Effector CD8-positive, alpha-beta T cell (primary cell): ENCODE data around the gene MFAP4.

Source experiments
- DNase-seq: peaks from one replicate; lab custom pipeline; 2025; lab: John Stamatoyannopoulos, UW

The MFAP4 gene

DNA sequence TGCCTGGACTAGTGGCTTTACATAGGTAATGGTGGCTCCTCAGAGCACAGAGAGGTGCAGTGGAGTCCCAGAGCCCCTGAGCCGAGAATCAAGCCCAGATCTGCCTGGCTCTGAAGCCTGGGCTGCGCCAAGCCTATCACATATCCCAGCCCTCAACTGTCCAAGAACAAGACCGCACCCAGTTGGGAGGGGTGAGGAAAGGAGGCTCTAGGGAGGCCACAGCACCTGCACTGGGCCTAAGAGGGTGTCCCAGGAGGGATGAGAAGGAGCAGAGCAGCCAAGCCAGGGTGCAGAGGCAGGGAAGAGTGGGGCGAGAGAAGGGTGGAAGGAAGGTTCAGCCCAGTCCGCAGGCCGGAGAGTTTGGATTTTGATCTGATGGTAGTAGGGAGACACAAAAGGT lies 23.1 kb upstream of the MFAP4 start:
- DNase-seq = no peak

DNA sequence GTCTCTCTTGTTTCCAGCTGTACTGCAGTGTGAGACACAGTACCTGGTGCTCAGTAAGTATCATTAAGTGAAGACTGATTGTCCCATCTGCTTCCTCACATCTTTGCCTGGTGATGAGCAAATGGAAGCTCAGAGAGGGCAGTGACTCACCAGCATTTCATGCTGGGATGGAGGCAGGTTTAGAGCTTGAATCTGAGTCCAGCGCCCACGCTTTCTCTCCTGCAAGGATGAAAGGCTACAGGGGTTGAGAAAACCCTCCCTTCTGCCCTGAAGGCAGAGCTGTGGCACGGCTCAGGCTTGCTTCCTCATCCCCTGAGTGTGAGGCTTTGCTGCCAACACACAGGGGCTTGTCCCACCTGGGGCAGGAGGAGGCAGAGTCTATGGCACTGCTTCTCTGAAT lies 22.5 kb upstream of the MFAP4 start:
- DNase-seq = no peak

DNA sequence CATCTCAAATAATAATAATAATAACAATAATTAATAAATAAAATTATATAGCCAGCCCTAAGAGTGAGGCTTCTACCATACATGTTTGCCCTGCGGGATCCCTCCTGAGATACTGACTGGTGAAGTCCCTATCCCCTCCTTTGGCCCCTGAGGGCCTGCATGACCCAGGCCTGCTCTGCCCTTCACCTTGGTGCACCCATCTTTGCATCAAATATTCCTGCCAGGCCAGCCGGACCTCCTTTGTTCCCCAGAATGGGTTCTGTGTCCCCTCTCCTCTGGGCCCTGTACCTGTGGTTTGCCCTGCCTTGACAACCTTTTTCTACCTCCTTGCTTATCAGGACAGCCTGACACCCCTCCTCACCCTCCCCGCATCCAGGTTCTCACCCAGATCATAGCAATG lies 22.1 kb upstream of the MFAP4 start:
- no peak for DNase-seq

DNA sequence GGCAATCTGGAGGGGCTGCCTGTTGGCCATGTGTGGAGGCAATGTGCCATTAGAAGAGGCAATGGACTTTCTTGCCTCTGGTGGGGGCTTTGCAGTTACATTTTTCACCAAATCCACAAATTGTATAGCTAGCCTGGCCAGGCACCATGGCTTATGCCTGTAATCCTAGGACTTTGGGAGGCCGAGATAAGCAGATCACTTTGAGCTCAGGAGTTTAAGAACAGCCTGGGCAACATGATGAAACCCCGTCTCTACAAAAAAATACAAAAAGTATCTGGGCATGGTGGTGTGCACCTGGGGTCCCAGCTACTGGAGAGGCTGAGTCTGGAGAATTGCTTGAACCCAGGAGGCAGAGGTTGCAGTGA lies 21.3 kb upstream of the MFAP4 start:
- no peak for DNase-seq

DNA sequence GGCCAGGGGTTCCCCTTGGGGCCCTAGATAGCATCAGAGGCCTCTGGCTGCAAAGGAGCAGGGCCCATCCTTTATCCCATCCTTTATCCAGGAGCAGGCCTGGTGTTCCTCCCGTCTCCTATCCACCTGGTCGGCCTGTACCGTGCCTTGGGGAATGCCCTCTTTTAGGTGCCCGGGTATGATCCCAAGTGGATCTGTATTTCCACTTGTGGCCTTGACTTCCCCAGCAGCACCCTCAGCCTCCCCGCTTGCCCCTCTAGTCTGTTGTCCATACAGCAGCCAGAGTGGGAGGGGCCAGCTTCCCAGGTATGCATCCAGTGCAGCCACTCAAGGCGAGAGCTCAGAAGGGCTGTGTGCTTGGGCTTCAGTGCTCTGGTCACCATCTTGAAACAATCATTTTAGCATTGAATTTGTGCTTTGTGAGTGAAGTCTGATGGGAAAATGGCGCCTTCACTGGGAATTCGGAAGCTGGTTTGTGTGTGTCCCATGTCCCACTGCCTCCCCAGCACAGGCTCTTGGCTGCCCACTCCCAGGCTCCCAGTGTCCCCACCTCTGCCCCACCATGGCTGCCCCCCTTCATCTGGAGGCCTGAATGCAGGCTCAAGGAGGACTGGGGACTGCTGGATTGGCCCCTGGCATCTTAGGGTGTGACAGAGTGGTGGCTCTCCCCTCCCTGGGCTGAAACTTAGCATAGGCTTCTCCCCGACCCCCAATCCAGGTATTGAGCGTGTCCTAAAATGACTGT lies 20.8 kb upstream of the MFAP4 start:
- DNase-seq = no peak

DNA sequence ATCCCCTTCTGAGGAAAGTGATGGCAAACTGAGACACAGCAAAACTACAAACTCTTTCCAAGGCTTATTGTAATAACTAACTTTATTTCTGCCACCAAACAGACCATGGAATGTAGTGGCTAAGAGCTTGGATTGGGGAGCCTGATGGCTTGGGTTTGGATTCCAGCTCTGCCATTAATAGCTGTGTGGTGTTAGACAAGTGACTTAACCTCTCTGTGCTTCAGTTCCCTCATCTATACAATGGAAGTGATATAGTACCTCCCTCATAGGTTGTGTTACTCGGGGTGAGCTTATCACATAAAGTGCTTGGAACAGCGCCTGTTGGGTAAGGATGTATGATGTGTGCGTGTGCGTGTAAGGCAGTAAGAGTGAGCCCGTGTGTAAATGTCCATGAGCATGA lies 18.1 kb upstream of the MFAP4 start:
- no peak for DNase-seq

DNA sequence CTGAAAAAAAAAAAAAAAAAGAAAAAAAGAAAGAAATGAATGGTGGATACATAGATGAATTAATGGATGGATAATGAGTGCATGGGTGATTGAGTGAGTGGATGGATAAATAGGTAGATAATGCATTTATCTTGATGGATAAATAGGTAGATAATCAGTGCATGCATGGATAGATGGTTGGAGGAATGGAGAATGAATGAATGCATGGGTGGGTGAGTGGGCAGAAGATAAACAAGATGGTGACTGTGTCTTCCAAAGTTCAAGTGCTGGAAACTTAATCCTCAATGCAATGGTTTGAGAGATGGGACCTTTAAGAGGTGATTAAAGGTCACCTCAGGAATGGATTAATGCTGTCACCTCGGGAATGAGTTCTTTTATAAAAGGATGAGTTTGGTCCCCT lies 17.3 kb upstream of the MFAP4 start:
- DNase-seq = no peak

DNA sequence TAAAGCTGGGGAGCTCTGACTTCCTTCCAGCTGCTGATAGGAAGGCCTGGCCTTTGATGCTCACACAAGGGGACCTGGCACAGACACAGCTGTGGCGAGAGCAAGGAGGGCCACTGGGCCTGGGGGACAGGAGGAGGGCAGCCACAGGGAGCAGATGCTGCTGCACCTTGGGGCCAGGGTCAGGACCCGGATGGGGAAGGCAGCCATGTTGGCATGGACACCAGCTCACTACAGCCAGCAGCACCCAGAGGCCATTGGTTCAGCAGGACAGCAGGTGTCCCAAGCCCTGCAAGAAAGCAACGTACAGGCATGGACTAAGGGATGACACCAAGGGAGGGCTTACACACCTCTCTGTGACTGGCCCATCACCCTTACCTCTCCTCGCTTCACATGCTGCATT lies 16.0 kb upstream of the MFAP4 start:
- no peak for DNase-seq

DNA sequence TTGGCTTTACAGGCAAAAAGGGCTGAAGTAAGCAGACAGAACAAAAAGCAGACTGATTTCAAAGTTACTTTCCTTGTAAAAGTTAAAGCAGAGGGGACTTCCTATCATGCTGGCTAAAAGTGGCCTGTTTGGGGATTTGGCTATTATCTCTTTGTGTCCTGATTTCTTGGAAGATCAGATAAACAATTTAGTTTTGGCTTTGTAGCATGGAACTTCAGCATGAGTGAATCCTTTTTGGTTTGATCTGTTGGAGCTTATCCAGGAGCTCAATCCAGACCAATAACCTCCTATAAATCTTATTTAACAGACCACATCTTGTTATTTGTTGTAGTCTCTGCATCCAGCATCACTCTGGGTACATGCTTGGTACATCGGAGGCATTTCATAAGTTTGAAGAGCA lies 15.2 kb upstream of the MFAP4 start:
- DNase-seq = no peak

DNA sequence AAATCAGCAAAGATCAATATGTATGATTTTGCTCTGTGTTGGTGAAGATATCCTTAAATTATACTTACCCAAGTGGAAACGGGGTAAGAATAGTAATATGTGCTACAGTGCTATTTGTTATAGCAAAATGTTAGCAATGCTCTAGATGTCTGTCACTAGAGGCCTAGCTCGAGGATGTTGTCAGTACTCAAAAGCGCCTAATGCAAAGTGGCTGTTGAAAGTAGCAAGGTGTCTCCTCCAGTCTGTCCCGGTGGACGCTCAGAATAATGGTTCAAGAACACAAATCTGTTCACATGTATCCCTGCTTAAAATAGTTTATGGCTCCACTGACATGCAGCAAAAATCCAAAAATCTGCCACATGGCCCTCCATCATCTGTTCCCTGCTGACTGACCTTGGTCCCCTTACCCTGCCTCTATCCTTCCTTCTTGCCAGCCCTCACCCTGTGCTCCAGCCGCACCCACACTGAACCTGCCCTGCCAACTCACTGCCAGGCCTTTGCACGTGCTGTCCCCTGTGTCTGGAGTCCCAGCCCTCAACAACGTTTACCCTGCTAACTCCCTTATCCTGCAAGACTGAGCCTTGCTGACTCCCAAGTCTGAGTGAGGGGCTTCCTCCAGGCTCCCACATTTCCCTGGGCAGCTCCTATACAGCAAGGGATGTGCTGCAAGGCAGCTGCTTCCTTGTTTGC lies 14.5 kb upstream of the MFAP4 start:
- no peak for DNase-seq

DNA sequence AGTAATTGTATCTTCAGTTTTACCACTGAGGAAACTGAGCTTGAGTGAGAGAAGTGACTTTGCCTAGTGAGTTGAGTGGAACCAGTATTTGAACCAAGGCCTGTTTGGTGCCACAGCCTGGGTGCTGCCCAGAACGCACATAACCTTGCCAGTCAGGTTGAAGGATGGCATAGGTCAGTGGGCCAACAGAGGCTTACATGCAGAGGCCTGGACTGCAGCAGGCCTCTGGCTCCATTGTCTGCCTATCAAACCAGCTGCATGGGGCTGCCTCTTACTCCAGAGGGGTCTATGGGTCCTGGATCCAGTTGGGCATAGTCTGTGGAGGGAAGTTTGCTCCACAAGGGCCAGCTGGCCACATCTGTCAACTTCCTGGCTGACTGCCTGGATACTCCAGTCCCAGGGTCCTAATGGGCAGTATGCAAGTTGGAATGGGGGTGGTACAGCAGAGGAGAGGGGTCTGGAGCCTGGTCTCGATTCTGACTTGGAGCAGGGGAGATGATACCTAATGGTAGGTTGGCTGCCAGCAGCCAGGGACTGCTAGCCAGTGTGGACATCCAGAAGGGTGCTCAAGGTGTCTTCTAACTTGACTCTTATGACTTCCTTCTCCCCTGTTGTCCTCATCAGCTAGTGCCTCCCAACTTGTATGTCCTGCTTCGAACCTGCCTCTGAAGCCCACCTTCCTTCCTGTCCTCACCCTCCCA lies 12.9 kb upstream of the MFAP4 start:
- DNase-seq = no peak

DNA sequence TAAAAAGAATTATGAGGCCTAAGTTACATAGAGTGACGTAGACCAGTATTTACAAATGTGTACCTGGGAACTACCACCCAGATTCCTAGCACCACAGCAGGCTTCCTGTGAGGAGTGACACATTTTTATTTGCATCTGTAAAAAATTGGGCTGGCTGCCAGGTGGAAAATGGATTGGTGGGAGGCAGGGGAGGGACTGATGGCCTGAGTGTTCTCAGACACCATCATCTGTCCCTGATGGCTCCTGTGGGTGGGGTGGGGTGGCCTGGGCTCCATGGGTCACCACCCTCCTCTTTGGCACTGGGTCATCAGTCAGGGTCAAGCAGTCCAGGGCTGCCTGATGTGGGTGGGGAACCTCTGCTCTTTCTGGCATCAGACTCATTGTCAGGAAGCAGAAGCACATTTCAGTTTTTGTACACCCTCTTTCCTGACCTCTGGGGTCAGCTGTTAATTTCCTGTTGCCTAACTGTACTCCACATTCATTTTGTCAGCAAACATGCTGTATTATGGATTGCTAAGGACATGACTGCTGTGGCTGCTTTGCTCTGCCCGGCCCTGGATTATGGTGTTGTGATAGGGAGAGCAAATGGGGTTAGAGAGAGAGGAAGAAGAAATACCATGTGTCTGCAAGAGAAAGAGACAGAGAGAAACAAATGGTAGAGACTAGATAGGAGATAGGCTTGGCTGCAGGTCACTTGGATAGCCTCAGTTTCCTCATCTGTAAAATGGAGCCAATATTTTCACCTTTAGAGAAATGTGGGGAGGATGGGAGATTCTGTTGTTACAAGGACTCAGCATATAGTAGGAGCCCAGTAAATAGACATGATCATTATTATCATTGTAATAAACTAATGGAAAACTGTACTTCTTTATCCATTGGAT lies 11.6 kb upstream of the MFAP4 start:
- no peak for DNase-seq

DNA sequence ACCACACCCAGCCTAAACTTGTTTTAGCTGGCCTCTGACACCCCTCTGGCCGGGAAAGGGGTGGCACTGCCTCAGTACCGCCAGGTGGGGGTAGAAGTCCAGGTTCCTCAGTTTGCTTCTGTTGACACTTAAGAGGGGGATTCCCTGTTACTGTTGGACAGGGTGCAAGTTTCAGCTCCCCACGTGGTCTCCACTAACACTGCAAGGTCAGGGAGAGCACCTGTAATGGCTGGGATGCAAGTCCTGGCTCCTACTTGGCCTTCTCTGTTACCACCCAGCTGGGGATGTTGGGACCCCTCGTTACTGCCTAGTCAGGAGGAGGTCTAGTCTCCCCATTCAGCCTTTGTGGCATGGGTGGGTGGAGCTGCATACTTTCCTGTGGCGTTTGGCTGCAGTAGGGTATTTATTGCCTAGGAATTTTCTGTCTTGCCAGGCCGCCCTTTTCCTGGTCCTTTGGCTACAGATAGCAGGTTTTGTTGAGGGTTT lies 10.6 kb upstream of the MFAP4 start:
- DNase-seq = no peak

DNA sequence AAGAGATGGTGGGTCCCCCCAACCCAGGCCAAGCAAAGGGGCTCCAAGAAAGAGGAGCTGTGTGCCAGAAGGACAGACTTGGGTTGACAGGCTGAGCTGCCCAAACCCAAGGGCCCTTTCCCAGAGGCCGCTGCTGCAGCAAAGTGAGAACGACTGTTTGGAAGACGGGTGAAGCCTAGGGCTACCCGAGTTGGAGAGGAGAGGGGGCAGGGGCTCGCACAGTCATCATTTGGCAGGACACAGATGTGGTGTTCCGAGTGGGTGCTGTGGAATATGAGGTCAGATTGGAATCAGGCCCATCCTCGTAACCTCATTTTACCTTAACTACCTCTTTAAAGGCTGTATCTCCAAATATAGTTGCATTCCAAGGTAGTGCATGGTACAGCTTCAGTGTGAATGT lies 5.3 kb upstream of the MFAP4 start:
- no peak for DNase-seq

DNA sequence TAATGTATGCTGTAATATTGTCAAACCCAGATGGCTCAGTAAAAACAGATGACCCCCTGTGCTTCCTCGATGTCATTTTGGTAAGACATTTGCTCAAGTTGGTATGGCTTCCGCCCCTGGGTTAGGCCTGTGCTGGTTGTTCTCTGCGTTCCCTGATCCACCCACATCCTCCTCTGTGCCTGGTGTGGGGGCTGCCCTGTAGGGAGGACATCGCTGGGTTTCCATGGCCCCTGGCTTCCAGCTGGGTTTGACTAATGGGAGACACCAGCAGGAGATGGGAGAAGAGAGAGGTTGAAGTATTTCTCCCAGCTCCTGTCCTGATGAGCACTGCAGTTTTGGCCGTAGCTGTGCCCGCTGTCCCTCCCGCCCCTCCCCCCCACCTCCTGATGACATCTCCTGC lies 4.4 kb upstream of the MFAP4 start:
- no peak for DNase-seq

DNA sequence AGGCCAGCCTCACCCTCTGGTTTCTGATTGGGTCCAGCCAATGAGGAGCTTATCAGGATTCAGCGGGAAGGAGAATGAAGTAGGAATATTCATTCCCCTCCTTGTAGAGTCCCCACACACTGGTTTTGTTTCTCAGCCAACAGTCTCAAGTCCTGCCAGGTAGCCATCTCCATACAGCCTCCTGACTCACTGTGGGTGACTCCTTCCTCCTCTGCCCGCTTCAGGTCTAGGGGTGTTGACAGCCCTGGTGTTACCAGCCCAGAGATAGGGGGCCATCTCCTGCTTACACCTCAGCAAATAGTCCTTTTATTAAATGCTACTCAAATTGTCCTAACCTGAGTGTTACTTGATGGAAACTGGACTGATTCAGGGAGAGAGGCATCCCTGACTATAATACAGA lies 4.0 kb upstream of the MFAP4 start:
- no peak for DNase-seq

DNA sequence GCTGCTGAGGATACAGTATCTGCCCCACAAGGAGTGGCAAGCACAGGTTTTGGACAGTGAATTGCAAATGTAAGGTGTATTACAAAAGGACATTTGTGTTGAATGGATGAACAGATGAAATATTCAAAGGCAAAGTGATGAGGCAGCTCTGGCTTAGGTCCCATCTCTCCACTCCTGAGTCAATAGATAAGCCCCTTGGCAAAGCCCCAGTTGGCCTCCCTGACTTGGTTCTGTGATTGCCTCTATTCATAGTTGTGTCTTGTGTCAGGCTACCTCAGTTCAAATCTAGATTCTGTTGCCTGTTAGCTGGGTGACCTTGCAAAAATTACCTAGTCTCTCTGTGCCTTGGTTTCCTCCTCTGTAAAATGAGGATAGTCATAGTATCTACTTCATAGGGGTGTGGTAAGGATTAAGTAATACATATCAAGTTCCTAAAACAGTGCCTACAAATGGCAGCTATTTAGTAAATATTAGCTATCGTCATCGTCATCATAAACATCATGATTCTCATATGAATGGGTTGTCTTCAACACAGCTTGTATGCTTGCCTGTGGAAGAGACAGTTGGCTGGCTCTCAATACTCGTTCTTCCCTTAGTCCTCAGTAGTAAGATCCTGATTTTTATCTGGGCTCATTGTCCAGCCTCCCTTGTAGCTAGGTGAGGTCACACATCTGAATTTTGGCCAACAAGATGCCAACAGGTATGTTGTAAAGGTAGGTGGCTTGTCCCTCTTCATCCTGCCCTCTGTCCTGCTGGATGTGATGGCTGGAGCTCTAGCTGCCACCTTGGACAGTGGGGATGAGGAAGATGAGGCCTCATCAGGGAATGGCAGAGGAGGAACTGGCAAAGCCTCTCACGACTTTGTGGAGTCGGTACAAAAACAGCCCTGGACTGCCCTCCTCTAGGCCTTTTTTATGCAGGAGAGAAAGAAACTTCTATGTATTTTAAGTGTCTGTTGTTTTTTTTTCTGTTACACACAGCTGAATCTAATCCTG lies 2.1 kb upstream of the MFAP4 start:
- no peak for DNase-seq

DNA sequence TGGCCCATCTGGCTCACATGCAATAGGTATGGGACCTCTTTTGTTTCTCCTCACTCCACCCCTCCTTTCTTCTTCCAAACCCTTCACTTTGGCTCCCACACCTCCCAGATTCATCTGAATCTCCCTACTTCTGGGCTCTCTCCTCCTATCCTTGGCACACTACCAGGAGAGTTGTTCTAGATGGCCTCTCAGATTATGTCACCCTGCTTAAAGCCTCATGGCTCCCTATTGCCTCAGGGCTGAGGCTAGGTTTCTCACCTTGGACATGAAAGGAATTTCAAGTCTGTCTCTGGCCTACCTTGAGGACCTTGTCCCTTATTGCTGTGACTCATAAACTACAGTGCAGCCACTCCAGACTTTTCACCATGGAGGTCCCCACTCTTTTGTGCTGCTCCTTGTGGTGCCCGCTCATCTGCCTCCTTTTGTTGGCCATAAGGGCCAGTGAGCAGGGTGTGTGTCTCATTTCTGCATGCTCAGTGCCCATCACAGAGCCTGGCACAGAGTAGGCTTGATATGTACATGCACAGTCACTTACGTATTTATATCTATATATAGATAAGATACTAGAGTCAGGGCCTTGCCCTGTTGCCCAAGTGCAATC lies 1.0 kb upstream of the MFAP4 start:
- DNase-seq = no peak

DNA sequence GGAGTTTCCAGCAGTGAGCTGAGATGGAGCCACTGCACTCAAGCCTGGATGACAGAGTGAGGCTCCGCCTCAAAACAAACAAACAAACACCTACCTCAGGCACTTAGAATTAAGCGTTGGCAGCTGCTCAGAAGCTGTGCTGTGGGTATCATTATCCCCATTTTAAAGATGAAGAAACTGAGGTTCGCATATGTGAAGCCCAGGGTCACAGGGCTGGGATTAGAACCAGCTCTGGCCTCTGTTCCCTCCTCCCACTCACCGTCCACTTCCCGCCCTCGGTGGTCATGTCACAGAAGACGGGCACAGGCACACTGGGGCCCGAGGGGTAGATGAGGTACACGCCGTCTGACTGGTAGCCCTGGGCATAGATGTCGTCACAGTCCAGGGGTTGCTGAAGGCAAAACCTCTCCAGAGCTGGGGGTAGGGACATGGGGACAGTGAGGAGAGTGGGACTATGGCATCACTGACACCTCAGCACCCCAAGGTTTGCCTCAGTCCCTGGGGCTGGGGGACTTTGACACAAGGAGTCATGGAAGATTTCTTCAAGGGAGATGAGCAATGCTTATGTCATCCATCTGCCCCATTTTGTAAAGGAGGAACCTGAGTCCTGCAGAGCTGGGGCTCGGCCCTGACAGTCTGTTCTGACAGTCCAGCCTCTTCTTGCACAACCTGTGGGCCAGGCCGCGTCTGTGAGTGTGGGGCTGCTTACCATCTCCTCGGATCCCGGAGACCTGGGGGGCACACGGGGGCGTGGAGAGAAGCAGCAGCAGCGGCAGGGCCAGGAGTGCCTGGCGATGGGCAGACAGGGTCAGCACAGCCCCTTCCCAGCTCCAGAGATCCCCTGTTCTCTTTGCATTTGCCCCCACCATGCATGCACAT lies 700 bp downstream of the MFAP4 start:
- DNase-seq = no peak
